Psoas muscle (tissue), 8 donors: ENCODE data around the gene ADGRG3. TPM values are rescaled to one million over a fixed set of nuclear protein-coding genes. Genes with fewer than 3 reads are reported as not detected.

Experiments used
- ATAC-seq, 4 donors: fragments of 200-7000 bp; cut with Tn5 transposase; one replicate each; pipeline ENCODE4 v1.9.1; 2020; ENCODE audit warnings: moderate library complexity in 3 of 4, mild to moderate bottlenecking in 2 of 4
- DNase-seq, 2 donors: peaks; one replicate each; pipeline ENCODE4 v3.0.0-alpha.2; 2020
- H3K27ac ChIP-seq: fragments of 200-600 bp; one replicate; pipeline ENCODE4 v1.8.0; 2022
- H3K27me3 ChIP-seq, 3 donors: fragments of 200-600 bp in 1 of 3; one replicate each; pipeline versions ENCODE4 v1.6.1 to v1.8.0; 2013 to 2022; ENCODE audit warnings: low read length in 2 of 3, mild to moderate bottlenecking in 2 of 3, moderate library complexity in 1 of 3; ENCODE audit not compliant: insufficient read depth in 3 of 3
- H3K36me3 ChIP-seq, 2 donors: fragments of 200-600 bp in 1 of 2; one replicate each; pipeline versions ENCODE4 v1.6.1 to v1.8.0; 2013 to 2022; ENCODE audit warnings: low read depth in 1 of 2, mild to moderate bottlenecking in 1 of 2, moderate library complexity in 1 of 2; ENCODE audit not compliant: insufficient read depth in 1 of 2
- H3K4me1 ChIP-seq: fragments of 200-600 bp; one replicate; pipeline ENCODE4 v1.8.0; 2022
- H3K4me3 ChIP-seq: fragments of 200-600 bp; one replicate; pipeline ENCODE4 v1.8.0; 2022; ENCODE audit warnings: mild to moderate bottlenecking
- H3K9me3 ChIP-seq: fragments of 200-600 bp; one replicate; pipeline ENCODE4 v1.8.0; 2022
- CTCF ChIP-seq: fragments of 200-600 bp; IDR thresholded peaks from one replicate; pipeline ENCODE4 v1.8.0; 2022; ENCODE audit warnings: antibody characterized with exemption
- WGBS, 3 donors: extraction: QIAGEN DNeasy Blood & Tissue Kit; methylation state at CpG; one replicate each; pipeline versions ENCODE4 v1.1.6 to v1.1.7; 2013; 5-methylcytosine and 5-hydroxymethylcytosine counted together
- intact Hi-C, 2 donors: fragments of 100-400 bp; cut with DNase I; formaldehyde crosslinking; loops; one replicate each; pipeline versions ENCODE4 v1.11.0 to v1.14.2; 2022
- polyA plus RNA-seq, 3 donors: library from polyadenylated mRNA; stranded (reverse); fragments of 200-250 nt; gene quantifications; one replicate each; pipeline ENCODE4 v1.2.3, GENCODE V29; 2013
- total RNA-seq, 4 donors: library from RNA; stranded (reverse); fragmentation: NEBNext Ultra II Directional in 2 of 4; extraction: Animal tissue kit (Norgen Biotek cat#: 25700) in 2 of 4; gene quantifications; one replicate each; pipeline versions ENCODE4 v1.2.1 to v1.2.4, GENCODE V29; 2021 to 2023
- donor health status: healthy with polysubstance abuse.
- donor health status: DM: no; HTN: no; CAD: no; lungs with moderate emphysema.
- donor health status: Bipolar disorder and iron deficiency.
- donor health status: healthy.
- donor health status: DM: yes; HTN: yes; CAD: no.
- donor health status: DM: no; HTN: no; CAD: no.
- donor health status: DM: no; HTN: no; CAD: no.
- donor health status: DM: yes; HTN: yes; CAD: no.

ADGRG3 gene
- total and polyA plus RNA-seq, 7 donors: 0.16 to 0.57 (median 0.31) TPM

- no peaks in the 10 kb centered on the region for H3K27me3 ChIP-seq
- no peaks in the 10 kb centered on the region for H3K4me1 ChIP-seq
- no peak for ATAC-seq
- DNase-seq: no peak
- TF ChIP-seq CTCF: no peak
- no peaks in the 10 kb centered on the region for H3K9me3 ChIP-seq
- intact Hi-C loops: no loop called here
- no peak overlapping the region for H3K27ac ChIP-seq
- H3K36me3 ChIP-seq: no peaks in the 10 kb centered on the region
- H3K4me3 ChIP-seq: no peak overlapping the region
- 62 to 84% (median 64%) methylated on average over 3 to 4 of the region's 4 CpGs for WGBS, 3 donors
Observed at GRCh38 chr16:57665541-57665940, 2.6 kb upstream of the ADGRG3 start.

- intact Hi-C loops: no loop called here
- no peaks in the 10 kb centered on the region for H3K9me3 ChIP-seq
- H3K4me1 ChIP-seq: no peaks in the 10 kb centered on the region
- no peak overlapping the region for H3K27ac ChIP-seq
- H3K4me3 ChIP-seq: no peak overlapping the region
- no peak for TF ChIP-seq CTCF
- no peak for ATAC-seq
- no peaks in the 10 kb centered on the region for H3K27me3 ChIP-seq
- no peak for DNase-seq
- WGBS, 3 donors: 55 to 65% (median 62%) methylated on average over 10 to 11 of the region's 11 CpGs
- H3K36me3 ChIP-seq: no peaks in the 10 kb centered on the region
Observed at GRCh38 chr16:57666353-57667047, 1.6 kb upstream of the ADGRG3 start.

- Histone ChIP-seq H3K4me1 (no peaks in the 10 kb centered on the region), H3K9me3 (no peaks in the 10 kb centered on the region), H3K27me3 (no peaks in the 10 kb centered on the region), H3K4me3 (no peak overlapping the region), H3K36me3 (no peaks in the 10 kb centered on the region), H3K27ac (no peak overlapping the region)
- ATAC-seq: peak in 2 of 4 donors; percentile 8 to 19
- intact Hi-C loops: no loop called here
- DNase-seq: no peak
- 58 to 70% (median 67%) methylated on average over 5 of the region's 5 CpGs for WGBS, 3 donors
- no peak for TF ChIP-seq CTCF
Observed at GRCh38 chr16:57667048-57667525, 1.0 kb upstream of the ADGRG3 start.

- Histone ChIP-seq H3K36me3 (no peaks in the 10 kb centered on the region), H3K27me3 (no peaks in the 10 kb centered on the region), H3K4me3 (no peak overlapping the region), H3K27ac (no peak overlapping the region), H3K4me1 (no peaks in the 10 kb centered on the region), H3K9me3 (no peaks in the 10 kb centered on the region)
- intact Hi-C loops: no loop called here
- ATAC-seq (peak; percentile 34 to 50 (median 42)), DNase-seq (peak in 1 of 2 donors; percentile 39)
- no peak for TF ChIP-seq CTCF
- 65 to 66% (median 66%) methylated on average over 17 of the region's 17 CpGs for WGBS, 3 donors
Observed at GRCh38 chr16:57667526-57668262, 412 bp upstream of the ADGRG3 start.
